Liver (tissue), 9 donors: Measurements from ENCODE around the gene CA10. TPM values are rescaled to one million over a fixed set of nuclear protein-coding genes. Genes with fewer than 3 reads are reported as not detected.

Experiments used
- DNase-seq: peaks from one replicate; pipeline ENCODE4 v3.0.0-alpha.2; 2017; ENCODE audit warnings: low spot score
- H3K27ac ChIP-seq, 2 donors: one replicate each; pipeline ENCODE4 v1.7.0; 2013; ENCODE audit warnings: inconsistent platforms in 2 of 2, low read length in 2 of 2, control low read depth in 1 of 2, low read depth in 1 of 2, mild to moderate bottlenecking in 1 of 2
- H3K27me3 ChIP-seq, 4 donors: one replicate each; pipeline versions ENCODE4 v1.6.1 to v1.7.0; 2013; ENCODE audit warnings: low read length in 3 of 4, inconsistent platforms in 1 of 4, mild to moderate bottlenecking in 1 of 4, moderate library complexity in 1 of 4; ENCODE audit not compliant: control insufficient read depth in 4 of 4, insufficient read depth in 4 of 4
- H3K36me3 ChIP-seq, 4 donors: one replicate each; pipeline versions ENCODE4 v1.6.1 to v1.7.0; 2013; ENCODE audit warnings: low read length in 3 of 4, mild to moderate bottlenecking in 3 of 4, low read depth in 1 of 4, moderate library complexity in 1 of 4; ENCODE audit not compliant: control insufficient read depth in 4 of 4, insufficient read depth in 3 of 4
- H3K4me1 ChIP-seq, 4 donors: one replicate each; pipeline versions ENCODE4 v1.6.1 to v1.7.0; 2013; ENCODE audit warnings: low read length in 3 of 4, mild to moderate bottlenecking in 3 of 4, moderate library complexity in 1 of 4; ENCODE audit not compliant: control insufficient read depth in 4 of 4, insufficient read depth in 4 of 4
- H3K4me3 ChIP-seq, 3 donors: one replicate each; pipeline versions ENCODE4 v1.6.1 to v1.7.0; 2013; ENCODE audit warnings: low read length in 3 of 3, control low read depth in 1 of 3, low read depth in 1 of 3, mild to moderate bottlenecking in 1 of 3
- H3K9ac ChIP-seq, 2 donors: one replicate each; pipeline ENCODE4 v1.7.0; 2013; ENCODE audit warnings: low read length in 2 of 2, mild to moderate bottlenecking in 2 of 2, moderate library complexity in 2 of 2, control low read depth in 1 of 2, low read depth in 1 of 2
- H3K9me3 ChIP-seq, 4 donors: one replicate each; pipeline versions ENCODE4 v1.6.1 to v1.7.0; 2013; ENCODE audit warnings: low read length in 3 of 4; ENCODE audit not compliant: control insufficient read depth in 4 of 4
- ATF3 ChIP-seq: IDR thresholded peaks from 2 replicates; pipeline ENCODE4 v1.6.1; 2016; ENCODE audit warnings: antibody characterized with exemption
- EGR1 ChIP-seq, 2 donors: IDR thresholded peaks; 2 replicates each; pipeline ENCODE4 v1.6.1; 2016 to 2018; ENCODE audit warnings: antibody characterized with exemption in 2 of 2, low read depth in 2 of 2
- FOXA1 ChIP-seq: IDR thresholded peaks from 2 replicates; pipeline ENCODE4 v1.6.1; 2016; ENCODE audit warnings: antibody characterized with exemption
- FOXA2 ChIP-seq: IDR thresholded peaks from 2 replicates; pipeline ENCODE4 v1.6.1; 2016; ENCODE audit warnings: antibody characterized with exemption
- GABPA ChIP-seq, 2 donors: IDR thresholded peaks in 1 of 2; conservative IDR thresholded peaks in 1 of 2; 2 replicates each; pipeline ENCODE4 v1.6.1; 2016; ENCODE audit warnings: antibody characterized with exemption in 2 of 2, mild to moderate bottlenecking in 1 of 2, moderate library complexity in 1 of 2
- HNF4A ChIP-seq, 2 donors: conservative IDR thresholded peaks; 2 replicates each; pipeline ENCODE4 v1.6.1; 2016; ENCODE audit warnings: antibody characterized with exemption in 2 of 2, mild to moderate bottlenecking in 2 of 2
- HNF4G ChIP-seq: IDR thresholded peaks from 2 replicates; pipeline ENCODE4 v1.6.1; 2016; ENCODE audit warnings: antibody characterized with exemption
- JUND ChIP-seq, 2 donors: IDR thresholded peaks; 2 replicates each; pipeline ENCODE4 v1.6.1; 2016; ENCODE audit warnings: antibody characterized with exemption in 2 of 2
- MAX ChIP-seq: IDR thresholded peaks from 2 replicates; pipeline ENCODE4 v1.6.1; 2016; ENCODE audit warnings: antibody characterized with exemption
- NR2F2 ChIP-seq: IDR thresholded peaks from 2 replicates; pipeline ENCODE4 v1.6.1; 2016; ENCODE audit warnings: antibody characterized with exemption
- RAD21 ChIP-seq, 2 donors: IDR thresholded peaks; 2 replicates each; pipeline ENCODE4 v1.6.1; 2016; ENCODE audit warnings: antibody characterized with exemption in 2 of 2, mild to moderate bottlenecking in 2 of 2
- RXRA ChIP-seq, 2 donors: IDR thresholded peaks; 2 replicates each; pipeline ENCODE4 v1.6.1; 2017 to 2018; ENCODE audit warnings: antibody characterized with exemption in 2 of 2, mild to moderate bottlenecking in 1 of 2
- SP1 ChIP-seq: IDR thresholded peaks from 2 replicates; pipeline ENCODE4 v1.6.1; 2018; ENCODE audit warnings: antibody characterized with exemption, mild to moderate bottlenecking
- TAF1 ChIP-seq: conservative IDR thresholded peaks from 2 replicates; pipeline ENCODE4 v1.6.1; 2016; ENCODE audit warnings: antibody characterized with exemption, mild to moderate bottlenecking
- YY1 ChIP-seq: IDR thresholded peaks from 2 replicates; pipeline ENCODE4 v1.6.1; 2016; ENCODE audit warnings: antibody characterized with exemption, mild to moderate bottlenecking
- ZBTB33 ChIP-seq: IDR thresholded peaks from 2 replicates; pipeline ENCODE4 v1.6.1; 2016; ENCODE audit warnings: antibody characterized with exemption
- WGBS: extraction: QIAGEN DNeasy Blood & Tissue Kit; methylation state at CpG from one replicate; pipeline ENCODE4 v1.1.7; 2013; 5-methylcytosine and 5-hydroxymethylcytosine counted together
- polyA plus RNA-seq, 2 donors: library from polyadenylated mRNA; stranded (reverse) in 1 of 2; unstranded in 1 of 2; fragments of 200-250 nt in 1 of 2; fragments of >200 nt in 1 of 2; fragmentation: Nextera tagmentation in 1 of 2; extraction: Ambion mirVana in 1 of 2; gene quantifications; one replicate each; pipeline versions ENCODE4 v1.2.1 to v1.2.3, GENCODE V29; 2013 to 2015
- total RNA-seq, 2 donors: library from RNA; depleted of rRNA; stranded (reverse); fragments of >200 nt; gene quantifications; one replicate each; pipeline ENCODE4 v1.2.3, GENCODE V29; 2014
- TF ChIP-seq, protein P1 (sequence below): IDR thresholded peaks from 2 replicates; pipeline ENCODE4 v1.6.1; 2016; ENCODE audit warnings: antibody characterized with exemption, mild to moderate bottlenecking
- TF ChIP-seq, protein P2 (sequence below): fragments of 150-350 bp; IDR thresholded peaks from 2 replicates; pipeline ENCODE4 v1.5.1; 2017; ENCODE audit warnings: improper control_type of control experiment, low read depth, low read length; ENCODE audit not compliant: missing input control
- donor health status: healthy.
- donor health status: healthy.
- donor health status: healthy.
- donor health status: healthy.
- donor health status: healthy.

Gene CA10
- total and polyA plus RNA-seq, 4 donors: 0.05 TPM; not detected in 3

GRCh38 chr17:51587516-51587915 is 571.0 kb downstream of the CA10 start:
- TF ChIP-seq SP1: no peak
- no peak for TF ChIP-seq RXRA (IDR thresholded peaks at IDR 0.05)
- no peak overlapping the region for H3K27ac ChIP-seq
- H3K27me3 ChIP-seq: no peaks in the 10 kb centered on the region
- WGBS: 77% methylated on average over 2 of the region's 2 CpGs
- H3K36me3 ChIP-seq: no peaks in the 10 kb centered on the region
- H3K9ac ChIP-seq: no peak overlapping the region
- no peak overlapping the region for H3K4me3 ChIP-seq
- H3K9me3 ChIP-seq: no peaks in the 10 kb centered on the region
- DNase-seq: no peak
- no peaks in the 10 kb centered on the region for H3K4me1 ChIP-seq

GRCh38 chr17:51585514-51586104 is 572.9 kb downstream of the CA10 start:
- Histone ChIP-seq H3K27ac (no peak overlapping the region), H3K36me3 (no peaks in the 10 kb centered on the region), H3K27me3 (no peaks in the 10 kb centered on the region), H3K4me1 (no peaks in the 10 kb centered on the region), H3K4me3 (no peak overlapping the region), H3K9ac (no peak overlapping the region), H3K9me3 (no peaks in the 10 kb centered on the region)
- no peak for DNase-seq
- TF ChIP-seq HNF4G (no peak), ZBTB33 (no peak), ATF3 (no peak), FOXA2 (no peak), MAX (no peak), GABPA (IDR thresholded peaks at IDR 0.05 in 1 of 2, conservative IDR thresholded peaks at IDR 0.05 in 1 of 2) (no peak), HNF4A (conservative IDR thresholded peaks at IDR 0.05) (peak in 1 of 2 donors; percentile 15), TAF1 (no peak), YY1 (no peak), NR2F2 (no peak), JUND (IDR thresholded peaks at IDR 0.05) (no peak), RXRA (IDR thresholded peaks at IDR 0.05) (no peak), EGR1 (IDR thresholded peaks at IDR 0.05; ENCODE audit: low read depth in 2 of 2) (no peak), SP1 (no peak), FOXA1 (no peak), RAD21 (IDR thresholded peaks at IDR 0.05) (peak; percentile 85 to 90)
- TF ChIP-seq, protein P1, sequence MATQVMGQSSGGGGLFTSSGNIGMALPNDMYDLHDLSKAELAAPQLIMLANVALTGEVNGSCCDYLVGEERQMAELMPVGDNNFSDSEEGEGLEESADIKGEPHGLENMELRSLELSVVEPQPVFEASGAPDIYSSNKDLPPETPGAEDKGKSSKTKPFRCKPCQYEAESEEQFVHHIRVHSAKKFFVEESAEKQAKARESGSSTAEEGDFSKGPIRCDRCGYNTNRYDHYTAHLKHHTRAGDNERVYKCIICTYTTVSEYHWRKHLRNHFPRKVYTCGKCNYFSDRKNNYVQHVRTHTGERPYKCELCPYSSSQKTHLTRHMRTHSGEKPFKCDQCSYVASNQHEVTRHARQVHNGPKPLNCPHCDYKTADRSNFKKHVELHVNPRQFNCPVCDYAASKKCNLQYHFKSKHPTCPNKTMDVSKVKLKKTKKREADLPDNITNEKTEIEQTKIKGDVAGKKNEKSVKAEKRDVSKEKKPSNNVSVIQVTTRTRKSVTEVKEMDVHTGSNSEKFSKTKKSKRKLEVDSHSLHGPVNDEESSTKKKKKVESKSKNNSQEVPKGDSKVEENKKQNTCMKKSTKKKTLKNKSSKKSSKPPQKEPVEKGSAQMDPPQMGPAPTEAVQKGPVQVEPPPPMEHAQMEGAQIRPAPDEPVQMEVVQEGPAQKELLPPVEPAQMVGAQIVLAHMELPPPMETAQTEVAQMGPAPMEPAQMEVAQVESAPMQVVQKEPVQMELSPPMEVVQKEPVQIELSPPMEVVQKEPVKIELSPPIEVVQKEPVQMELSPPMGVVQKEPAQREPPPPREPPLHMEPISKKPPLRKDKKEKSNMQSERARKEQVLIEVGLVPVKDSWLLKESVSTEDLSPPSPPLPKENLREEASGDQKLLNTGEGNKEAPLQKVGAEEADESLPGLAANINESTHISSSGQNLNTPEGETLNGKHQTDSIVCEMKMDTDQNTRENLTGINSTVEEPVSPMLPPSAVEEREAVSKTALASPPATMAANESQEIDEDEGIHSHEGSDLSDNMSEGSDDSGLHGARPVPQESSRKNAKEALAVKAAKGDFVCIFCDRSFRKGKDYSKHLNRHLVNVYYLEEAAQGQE: no peak
- TF ChIP-seq, protein P2, sequence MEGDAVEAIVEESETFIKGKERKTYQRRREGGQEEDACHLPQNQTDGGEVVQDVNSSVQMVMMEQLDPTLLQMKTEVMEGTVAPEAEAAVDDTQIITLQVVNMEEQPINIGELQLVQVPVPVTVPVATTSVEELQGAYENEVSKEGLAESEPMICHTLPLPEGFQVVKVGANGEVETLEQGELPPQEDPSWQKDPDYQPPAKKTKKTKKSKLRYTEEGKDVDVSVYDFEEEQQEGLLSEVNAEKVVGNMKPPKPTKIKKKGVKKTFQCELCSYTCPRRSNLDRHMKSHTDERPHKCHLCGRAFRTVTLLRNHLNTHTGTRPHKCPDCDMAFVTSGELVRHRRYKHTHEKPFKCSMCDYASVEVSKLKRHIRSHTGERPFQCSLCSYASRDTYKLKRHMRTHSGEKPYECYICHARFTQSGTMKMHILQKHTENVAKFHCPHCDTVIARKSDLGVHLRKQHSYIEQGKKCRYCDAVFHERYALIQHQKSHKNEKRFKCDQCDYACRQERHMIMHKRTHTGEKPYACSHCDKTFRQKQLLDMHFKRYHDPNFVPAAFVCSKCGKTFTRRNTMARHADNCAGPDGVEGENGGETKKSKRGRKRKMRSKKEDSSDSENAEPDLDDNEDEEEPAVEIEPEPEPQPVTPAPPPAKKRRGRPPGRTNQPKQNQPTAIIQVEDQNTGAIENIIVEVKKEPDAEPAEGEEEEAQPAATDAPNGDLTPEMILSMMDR: peak; percentile 61
- WGBS: 25% methylated on average over 4 of the region's 4 CpGs
